Epithelial cell of umbilical artery (primary cell): ENCODE results near the gene IL15. TPM values are rescaled to one million over a fixed set of nuclear protein-coding genes. Genes with fewer than 3 reads are reported as not detected.

Experiments used
- total RNA-seq: library from RNA; depleted of rRNA; stranded (reverse); fragments of >200 nt; gene quantifications from 2 replicates; pipeline ENCODE4 v1.2.3, GENCODE V29; 2014

IL15 gene, protein sequence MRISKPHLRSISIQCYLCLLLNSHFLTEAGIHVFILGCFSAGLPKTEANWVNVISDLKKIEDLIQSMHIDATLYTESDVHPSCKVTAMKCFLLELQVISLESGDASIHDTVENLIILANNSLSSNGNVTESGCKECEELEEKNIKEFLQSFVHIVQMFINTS
- total RNA-seq: 2.9 and 5.6 TPM in 2 replicates

DNA sequence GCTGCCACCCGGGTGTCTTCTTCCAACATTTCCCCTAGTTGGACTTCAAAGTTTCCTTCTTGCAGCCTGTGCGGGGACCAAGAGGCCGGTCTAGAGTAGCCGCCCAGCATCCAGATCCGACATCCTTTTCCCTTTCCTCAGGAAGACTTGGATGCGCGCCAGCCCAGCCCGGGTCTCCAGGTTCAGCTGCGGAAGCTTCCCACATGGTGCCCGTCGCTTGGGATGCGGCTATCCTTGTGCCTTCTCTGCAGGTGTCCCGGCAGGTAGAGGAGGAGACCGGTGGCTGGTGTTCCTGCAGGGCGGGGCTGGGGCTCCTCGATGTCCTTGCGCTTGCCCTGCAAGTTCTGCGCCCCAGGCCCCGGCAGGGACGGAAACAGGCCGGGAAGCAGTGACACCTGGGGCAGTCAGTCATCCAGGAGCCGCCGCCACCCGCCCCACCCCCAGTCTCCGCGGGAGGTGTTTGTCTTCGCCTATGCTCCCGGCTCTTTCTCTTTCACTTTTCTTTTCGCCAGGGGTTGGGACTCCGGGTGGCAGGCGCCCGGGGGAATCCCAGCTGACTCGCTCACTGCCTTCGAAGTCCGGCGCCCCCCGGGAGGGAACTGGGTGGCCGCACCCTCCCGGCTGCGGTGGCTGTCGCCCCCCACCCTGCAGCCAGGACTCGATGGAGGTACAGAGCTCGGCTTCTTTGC lies at the start of gene IL15:
Gene IL15 (plus strand): TSS at position 502 of the 689 bp plus-strand sequence. CDS start 82,882 bp downstream, outside the sequence.

